Measurements from ENCODE around the gene GAPDHS.

The GAPDHS gene

DNA sequence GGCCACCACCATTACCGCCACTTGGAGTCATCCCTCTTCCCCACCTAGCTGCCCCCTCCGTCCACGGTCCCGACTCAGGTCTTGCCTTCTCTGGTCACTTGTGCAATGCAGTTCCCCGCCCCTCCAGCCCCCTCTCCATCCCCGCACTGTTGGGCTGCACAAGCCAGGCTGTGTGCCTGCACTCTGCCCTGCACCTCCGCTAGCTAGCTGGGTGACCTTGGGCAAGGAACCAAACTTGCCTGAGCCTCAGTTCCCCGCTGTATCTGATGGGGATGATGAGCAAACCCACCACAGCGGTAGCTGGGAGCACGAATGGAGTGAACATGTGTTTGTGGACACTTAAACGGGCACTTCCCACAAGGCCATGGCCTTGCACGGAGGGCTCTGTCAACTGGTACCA, 6.6 kb downstream of the GAPDHS start:
- FAIRE-seq (no peak), DNase-seq (ENCODE audit: insufficient read length, low spot score) (no peak)
- TF ChIP-seq, protein P1, sequence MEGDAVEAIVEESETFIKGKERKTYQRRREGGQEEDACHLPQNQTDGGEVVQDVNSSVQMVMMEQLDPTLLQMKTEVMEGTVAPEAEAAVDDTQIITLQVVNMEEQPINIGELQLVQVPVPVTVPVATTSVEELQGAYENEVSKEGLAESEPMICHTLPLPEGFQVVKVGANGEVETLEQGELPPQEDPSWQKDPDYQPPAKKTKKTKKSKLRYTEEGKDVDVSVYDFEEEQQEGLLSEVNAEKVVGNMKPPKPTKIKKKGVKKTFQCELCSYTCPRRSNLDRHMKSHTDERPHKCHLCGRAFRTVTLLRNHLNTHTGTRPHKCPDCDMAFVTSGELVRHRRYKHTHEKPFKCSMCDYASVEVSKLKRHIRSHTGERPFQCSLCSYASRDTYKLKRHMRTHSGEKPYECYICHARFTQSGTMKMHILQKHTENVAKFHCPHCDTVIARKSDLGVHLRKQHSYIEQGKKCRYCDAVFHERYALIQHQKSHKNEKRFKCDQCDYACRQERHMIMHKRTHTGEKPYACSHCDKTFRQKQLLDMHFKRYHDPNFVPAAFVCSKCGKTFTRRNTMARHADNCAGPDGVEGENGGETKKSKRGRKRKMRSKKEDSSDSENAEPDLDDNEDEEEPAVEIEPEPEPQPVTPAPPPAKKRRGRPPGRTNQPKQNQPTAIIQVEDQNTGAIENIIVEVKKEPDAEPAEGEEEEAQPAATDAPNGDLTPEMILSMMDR (IDR thresholded peaks at IDR 0.05; ENCODE audit: insufficient read depth, missing control alignments) = no peak

DNA sequence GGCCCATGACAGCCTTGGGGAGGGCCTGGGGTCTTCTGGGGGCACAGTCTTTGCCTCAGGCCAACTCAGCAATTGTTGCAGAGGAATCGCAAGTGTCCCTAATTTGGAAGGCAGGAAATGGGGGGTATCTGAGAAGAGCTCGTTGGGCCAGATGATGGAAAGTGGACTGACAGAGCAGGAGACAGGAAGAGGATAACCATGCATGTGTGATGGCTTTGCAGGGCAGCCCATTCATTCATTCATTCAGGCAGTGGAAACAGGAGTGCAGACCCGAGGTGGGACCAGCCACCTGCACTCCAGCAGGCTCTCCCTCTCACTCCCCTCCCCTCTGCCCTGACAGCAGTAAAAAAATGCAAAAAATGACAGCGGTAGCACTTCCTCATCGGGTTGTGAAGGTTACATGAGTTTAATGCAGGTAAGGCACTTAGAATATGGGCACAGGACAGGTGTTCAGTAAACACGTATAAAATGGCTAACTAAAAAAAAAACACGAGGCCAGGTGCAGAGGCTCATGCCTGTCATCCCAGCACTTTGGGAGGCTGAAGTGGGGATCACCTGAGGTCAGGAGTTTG, 7.2 kb downstream of the GAPDHS start:
- TF ChIP-seq, protein P1 (IDR thresholded peaks at IDR 0.05; ENCODE audit: insufficient read depth, missing control alignments) = no peak
- DNase-seq (ENCODE audit: insufficient read length, low spot score) = no peak
- no peak for FAIRE-seq

DNA sequence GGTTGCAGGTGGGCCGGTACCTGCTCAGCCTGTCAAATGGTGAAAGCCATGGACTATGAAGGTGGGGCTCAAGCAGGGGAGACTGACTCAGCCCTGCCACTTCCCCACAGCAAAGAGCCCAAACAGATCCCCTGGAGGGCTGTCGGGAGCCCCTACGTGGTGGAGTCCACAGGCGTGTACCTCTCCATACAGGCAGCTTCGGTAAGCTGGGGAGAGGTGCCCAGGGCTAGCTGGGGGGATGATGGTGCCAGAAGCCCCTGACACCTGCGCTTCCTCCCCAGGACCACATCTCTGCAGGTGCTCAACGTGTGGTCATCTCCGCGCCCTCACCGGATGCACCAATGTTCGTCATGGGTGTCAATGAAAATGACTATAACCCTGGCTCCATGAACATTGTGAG, 9.0 kb downstream of the GAPDHS start:
- FAIRE-seq = no peak
- DNase-seq (ENCODE audit: insufficient read length, low spot score) = no peak
- TF ChIP-seq, protein P1 (IDR thresholded peaks at IDR 0.05; ENCODE audit: insufficient read depth, missing control alignments) = no peak

DNA sequence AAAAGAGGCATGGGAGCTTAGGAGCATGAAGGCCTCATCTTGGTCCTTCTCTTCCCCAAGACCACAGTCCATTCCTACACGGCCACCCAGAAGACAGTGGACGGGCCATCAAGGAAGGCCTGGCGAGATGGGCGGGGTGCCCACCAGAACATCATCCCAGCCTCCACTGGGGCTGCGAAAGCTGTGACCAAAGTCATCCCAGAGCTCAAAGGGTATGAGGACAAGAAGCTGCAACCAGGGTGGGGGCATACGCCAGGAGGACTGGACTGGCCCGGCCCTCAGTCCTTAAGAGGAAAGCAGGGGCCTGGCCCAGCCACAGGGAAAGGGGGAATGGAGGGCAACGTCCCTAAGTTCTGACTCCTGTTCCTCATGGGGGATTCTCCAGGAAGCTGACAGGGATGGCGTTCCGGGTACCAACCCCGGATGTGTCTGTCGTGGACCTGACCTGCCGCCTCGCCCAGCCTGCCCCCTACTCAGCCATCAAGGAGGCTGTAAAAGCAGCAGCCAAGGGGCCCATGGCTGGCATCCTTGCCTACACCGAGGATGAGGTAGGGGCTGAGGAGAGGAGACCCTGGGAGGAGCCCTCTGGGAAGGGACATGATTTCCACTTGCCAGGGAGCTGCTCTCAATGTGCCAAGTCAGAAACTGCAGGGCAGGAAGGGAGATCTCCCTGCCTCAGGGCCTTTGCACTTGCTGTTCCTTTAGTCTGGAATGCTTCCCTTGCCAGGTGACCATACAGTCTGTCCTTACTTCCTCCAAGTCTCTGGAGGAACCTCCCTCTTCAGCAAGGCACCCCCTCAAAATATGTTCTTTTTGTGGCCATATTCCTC, 10.2 kb downstream of the GAPDHS start:
- TF ChIP-seq, protein P1 (IDR thresholded peaks at IDR 0.05; ENCODE audit: insufficient read depth, missing control alignments) = no peak
- FAIRE-seq = no peak
- no peak for DNase-seq (ENCODE audit: insufficient read length, low spot score)

DNA sequence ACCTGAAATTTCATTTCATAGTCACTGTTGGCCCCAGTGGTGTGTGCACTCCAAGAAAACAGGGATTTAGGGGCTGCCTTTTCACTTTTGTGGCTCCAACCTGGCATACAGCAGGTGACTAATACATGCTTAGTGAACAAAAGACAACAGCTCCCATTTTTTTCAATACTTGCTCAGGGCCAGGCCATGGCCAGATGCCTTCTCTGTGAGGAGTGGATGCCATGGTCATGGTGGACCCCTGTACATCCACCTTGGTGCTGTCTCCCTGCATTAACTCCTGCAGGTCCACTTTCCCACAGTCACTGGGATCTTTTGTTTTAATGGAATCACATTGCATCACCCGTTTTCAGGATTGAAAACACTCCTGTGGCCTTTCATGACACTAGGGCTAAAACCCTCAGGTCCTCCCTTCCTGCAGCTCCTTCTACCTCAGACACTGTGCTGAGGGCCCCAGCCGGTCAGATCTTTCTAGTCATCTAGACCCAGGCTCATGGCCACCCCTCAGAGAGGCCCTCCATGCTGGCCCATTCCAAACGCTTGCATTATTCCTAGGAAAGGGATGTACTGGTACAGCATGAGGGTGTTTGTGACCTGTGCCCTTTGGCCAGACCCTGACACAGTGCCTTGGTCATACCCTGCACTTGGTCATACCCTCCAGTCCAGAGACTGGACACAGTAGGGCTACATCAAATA, 11.0 kb downstream of the GAPDHS start:
- no peak for FAIRE-seq
- DNase-seq (ENCODE audit: insufficient read length, low spot score) = no peak
- TF ChIP-seq, protein P1 (IDR thresholded peaks at IDR 0.05; ENCODE audit: insufficient read depth, missing control alignments) = no peak

DNA sequence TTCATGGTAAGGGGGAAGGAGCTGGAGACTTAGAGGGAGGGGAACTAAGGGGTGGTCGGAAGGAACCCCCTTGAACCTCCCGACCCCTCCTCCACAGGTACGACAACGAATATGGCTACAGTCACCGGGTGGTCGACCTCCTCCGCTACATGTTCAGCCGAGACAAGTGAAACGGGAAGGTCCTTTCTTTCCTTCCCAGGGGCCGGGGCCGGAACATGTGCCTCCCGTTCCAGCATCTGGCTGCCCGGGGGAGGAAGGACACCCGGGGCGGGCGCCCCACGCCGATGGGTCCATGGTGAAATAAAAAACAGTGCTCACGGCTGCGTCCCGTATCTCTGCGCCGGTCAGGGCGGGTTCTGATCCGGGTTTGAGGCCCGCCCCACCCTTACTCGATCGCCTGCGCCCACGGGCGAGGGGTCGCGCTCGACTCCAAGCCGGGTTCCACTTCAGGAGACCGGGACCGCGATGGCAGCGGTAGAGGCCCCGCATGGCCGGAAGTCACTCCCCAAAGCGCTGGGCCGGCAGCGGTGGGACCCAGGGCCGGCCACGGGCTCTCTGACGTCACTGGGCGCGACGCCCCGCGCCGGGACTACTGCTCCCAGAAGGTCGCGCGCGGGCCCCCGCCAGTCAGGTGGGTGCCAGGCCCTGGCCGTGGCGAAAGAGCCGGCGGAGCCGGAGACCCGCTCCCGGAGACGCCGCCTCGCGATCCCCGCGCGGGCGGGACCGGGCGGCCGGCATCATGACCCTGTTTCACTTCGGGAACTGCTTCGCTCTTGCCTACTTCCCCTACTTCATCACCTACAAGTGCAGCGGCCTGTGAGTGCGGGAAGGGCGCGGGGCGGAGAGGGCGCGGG, 12.0 kb downstream of the GAPDHS start, which contains the start of gene TMEM147:
TMEM147 (plus strand) TSS at position 626 of the 854 bp plus-strand sequence; CDS start at position 740, 114 bp downstream.
- no peak for FAIRE-seq
- DNase-seq (ENCODE audit: insufficient read length, low spot score) = peak; percentile 100
- TF ChIP-seq, protein P1 (IDR thresholded peaks at IDR 0.05; ENCODE audit: insufficient read depth, missing control alignments) = no peak
